Measurements from ENCODE around the gene SULT1C4. TPM values are rescaled to one million over a fixed set of nuclear protein-coding genes. Genes with fewer than 3 reads are reported as not detected.
"Not testable (repeated sequence)": the region's sequence is repeated elsewhere in the genome, so short reads cannot be mapped to it uniquely, and the experiment has no call there.

SULT1C4 gene
- total RNA-seq, 3 donors from 2014 or later = not detected

DNA sequence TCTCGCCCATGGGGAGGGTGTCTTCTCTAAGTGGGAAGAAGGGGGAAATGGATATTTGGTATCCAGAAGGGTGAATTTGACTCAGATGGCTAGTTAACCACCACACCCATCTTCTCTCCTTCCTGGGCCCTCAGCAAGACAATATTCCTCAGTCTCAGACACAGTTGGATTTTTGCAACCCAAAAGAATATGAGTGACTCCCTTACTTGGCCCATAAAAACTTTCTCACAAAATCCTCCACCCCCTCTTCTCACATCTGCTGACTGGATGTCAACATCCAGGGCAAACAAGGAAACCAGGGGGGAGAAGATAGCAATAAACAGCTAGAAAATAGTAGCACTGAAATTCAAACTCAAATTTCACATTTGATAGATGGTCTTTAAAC lies 35.9 kb downstream of the SULT1C4 start:
- H3K4me1 Mint-ChIP-seq (ENCODE audit: low read depth) = no peaks in the 10 kb centered on the region
- H3K9me3 Mint-ChIP-seq = no peaks in the 10 kb centered on the region
- ATAC-seq = no peak
- H3K36me3 Mint-ChIP-seq (ENCODE audit: insufficient read depth) = no peaks in the 10 kb centered on the region
- H3K27me3 Mint-ChIP-seq (ENCODE audit: low read depth) = peaks cover 3% of the 10 kb centered on the region
- no peak overlapping the region for H3K4me3 Mint-ChIP-seq
- DNase-seq = no peak

DNA sequence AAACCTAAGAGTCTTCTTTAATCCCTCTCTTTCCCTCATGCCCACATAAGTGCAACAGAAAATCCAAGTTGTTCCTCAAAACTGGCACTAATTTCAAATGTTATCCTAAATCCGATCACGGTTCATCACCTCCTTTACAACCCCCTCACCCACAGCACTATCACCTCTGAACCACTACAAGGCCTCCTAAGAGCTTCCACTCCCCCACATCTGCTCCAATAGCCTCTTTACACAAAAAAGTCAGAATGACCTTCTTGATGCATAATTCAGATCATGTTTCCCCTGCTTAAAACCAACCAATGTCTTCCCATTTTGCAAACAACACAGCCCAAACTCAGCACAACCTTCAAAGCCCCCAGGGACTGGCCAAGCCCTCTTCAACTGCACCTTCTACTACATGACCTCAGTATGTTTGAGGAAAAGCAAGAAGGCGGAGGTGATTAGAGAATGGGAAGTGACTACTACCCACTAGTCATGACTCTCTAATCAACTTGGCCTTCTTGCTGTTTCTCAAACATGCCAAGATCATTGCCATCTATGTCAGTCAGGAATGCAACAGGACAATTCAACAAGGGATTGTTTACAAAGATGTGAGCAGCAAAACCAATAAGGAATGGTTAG lies 36.6 kb downstream of the SULT1C4 start:
- H3K27me3 Mint-ChIP-seq (ENCODE audit: low read depth) = no peaks in the 10 kb centered on the region
- DNase-seq (no peak), ATAC-seq (no peak)
- H3K4me1 Mint-ChIP-seq (ENCODE audit: low read depth) = no peaks in the 10 kb centered on the region
- no peaks in the 10 kb centered on the region for H3K36me3 Mint-ChIP-seq (ENCODE audit: insufficient read depth)
- H3K4me3 Mint-ChIP-seq = no peak overlapping the region
- H3K9me3 Mint-ChIP-seq = no peaks in the 10 kb centered on the region

DNA sequence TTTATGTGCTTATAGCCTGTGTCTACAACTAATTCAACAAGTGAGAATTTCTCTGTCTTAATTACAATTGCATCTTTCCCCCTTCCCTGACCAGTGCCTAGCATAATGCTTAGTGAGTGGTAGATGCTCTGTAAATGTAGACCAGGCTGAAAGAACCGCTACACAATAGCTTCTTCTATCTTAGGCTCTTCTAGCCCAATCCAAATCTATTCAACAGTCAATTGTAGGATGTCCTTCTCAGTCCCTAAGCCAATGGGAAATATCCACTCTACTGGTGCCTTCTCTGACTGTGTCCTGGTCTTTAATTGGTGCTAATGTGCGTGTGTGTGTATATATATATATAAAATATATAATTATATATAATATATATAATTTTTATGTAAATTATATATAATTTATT lies 37.2 kb downstream of the SULT1C4 start:
- Mint-ChIP-seq H3K9me3 (no peaks in the 10 kb centered on the region), H3K4me1 (ENCODE audit: low read depth) (no peaks in the 10 kb centered on the region), H3K27me3 (ENCODE audit: low read depth) (peaks cover under 1% of the 10 kb centered on the region), H3K4me3 (no peak overlapping the region), H3K36me3 (ENCODE audit: insufficient read depth) (no peaks in the 10 kb centered on the region)
- no peak for ATAC-seq
- DNase-seq = no peak

DNA sequence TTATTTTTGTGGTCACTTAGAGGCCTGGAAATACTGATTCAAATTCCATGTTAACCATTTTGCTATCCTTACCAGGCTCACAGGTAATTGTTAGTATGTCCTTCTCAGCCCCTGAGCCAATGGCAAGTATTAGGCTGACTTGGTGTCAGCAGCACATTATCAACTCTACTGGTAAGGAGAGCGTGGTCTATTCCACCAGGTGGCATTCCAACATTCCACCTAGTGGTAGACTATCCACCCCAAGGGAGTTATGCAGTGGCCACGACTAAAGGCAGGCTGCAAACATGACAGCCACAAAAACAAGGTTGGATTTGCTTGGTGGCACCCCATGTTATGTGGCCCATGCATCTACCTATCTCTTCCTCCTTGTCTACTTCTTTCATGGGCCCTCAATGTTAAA lies 39.5 kb downstream of the SULT1C4 start:
- no peak for DNase-seq
- no peak overlapping the region for H3K4me3 Mint-ChIP-seq
- no peaks in the 10 kb centered on the region for H3K9me3 Mint-ChIP-seq

DNA sequence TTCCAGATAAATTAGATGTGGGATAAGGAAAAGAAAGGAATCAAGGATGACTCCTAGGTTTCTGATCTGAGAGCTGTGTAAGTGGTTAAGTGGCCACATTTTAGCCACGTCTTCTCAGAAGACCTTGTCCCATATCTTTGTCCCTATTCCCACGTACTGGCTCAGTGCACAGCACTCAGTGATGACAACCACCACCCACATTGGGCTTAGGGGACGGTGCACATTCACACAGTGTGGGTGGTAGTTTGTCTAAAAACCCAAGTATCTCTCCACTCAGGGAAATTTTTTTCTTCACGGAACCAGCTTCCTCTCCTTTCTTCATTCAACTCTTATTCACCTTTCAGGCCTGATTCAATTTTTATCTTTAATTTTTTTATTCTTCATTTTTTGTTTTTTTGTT lies 40.7 kb downstream of the SULT1C4 start:
- Mint-ChIP-seq H3K4me3 (no peak overlapping the region), H3K36me3 (ENCODE audit: insufficient read depth) (no peaks in the 10 kb centered on the region), H3K4me1 (ENCODE audit: low read depth) (no peaks in the 10 kb centered on the region), H3K9me3 (no peaks in the 10 kb centered on the region), H3K27me3 (ENCODE audit: low read depth) (peaks cover 10% of the 10 kb centered on the region)
- no peak for ATAC-seq
- no peak for DNase-seq

More for the DNA sequence above, 39.5 kb downstream of the SULT1C4 start:
- ATAC-seq = no peak
- Mint-ChIP-seq H3K36me3 (ENCODE audit: insufficient read depth) (no peaks in the 10 kb centered on the region), H3K4me1 (ENCODE audit: low read depth) (no peaks in the 10 kb centered on the region), H3K27me3 (ENCODE audit: low read depth) (peaks cover 3% of the 10 kb centered on the region)

DNA sequence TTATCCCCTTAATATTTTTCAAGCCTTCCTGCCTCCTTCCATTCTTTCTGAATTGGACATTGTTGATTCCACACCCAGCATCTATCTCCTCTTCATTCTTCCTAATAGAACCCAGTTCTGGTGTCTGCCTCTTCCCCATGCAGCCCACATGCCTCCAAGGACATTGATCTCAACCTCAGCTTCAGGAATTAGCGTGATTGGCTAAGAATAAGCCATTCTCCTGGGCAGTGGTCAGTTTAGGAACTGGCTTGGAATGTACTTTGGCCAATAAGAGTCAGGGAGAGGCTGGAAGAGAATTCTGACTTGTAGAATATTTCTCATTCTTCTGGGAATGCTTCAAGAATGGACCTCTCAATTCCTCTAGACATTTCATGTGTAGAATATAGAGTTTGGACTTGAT lies 45.3 kb downstream of the SULT1C4 start:
- no peak for DNase-seq
- Mint-ChIP-seq H3K36me3 (ENCODE audit: insufficient read depth) (peaks cover 2% of the 10 kb centered on the region), H3K27me3 (ENCODE audit: low read depth) (peaks cover 19% of the 10 kb centered on the region), H3K9me3 (no peaks in the 10 kb centered on the region), H3K4me1 (ENCODE audit: low read depth) (no peaks in the 10 kb centered on the region), H3K4me3 (no peak overlapping the region)
- no peak for ATAC-seq

DNA sequence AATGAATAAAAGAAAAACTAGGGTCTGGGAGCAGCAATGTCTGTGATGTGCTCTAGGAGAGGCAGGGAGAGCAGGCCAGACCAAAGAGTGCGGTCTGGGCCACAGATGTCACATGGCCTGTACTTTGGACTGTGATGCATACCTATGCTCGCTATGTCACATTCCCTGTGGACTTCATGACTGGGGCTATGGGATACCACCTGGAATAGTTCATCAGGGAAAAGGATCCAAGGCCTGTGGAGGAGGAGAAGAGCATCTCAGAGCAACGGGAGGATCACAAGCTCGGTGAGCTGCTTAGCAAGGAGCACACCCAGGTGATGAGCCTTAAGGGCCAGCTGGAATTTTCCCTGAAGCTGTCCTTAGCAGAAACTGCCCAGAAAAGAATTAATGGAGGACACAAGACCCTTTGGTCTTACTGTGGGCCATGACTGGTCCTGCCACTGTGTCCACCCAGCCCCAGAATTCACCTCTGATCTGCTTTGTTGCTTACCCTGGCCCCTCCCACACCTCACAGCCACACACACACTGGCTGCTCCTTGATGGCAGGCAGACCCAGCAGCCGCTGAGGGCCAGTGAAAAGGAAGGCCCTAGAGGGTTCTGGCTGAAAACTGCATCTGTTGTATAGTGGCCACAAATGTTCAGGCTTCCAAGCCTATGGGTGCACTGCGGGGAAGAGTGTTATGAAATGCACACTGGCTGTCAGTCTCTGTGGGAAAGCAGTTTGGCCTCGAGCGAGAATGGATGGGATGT lies 45.9 kb downstream of the SULT1C4 start:
- Mint-ChIP-seq H3K4me1 (ENCODE audit: low read depth) (no peaks in the 10 kb centered on the region), H3K4me3 (no peak overlapping the region), H3K9me3 (no peaks in the 10 kb centered on the region), H3K27me3 (ENCODE audit: low read depth) (peaks cover 19% of the 10 kb centered on the region), H3K36me3 (ENCODE audit: insufficient read depth) (peaks cover 2% of the 10 kb centered on the region)
- no peak for DNase-seq
- ATAC-seq = no peak

DNA sequence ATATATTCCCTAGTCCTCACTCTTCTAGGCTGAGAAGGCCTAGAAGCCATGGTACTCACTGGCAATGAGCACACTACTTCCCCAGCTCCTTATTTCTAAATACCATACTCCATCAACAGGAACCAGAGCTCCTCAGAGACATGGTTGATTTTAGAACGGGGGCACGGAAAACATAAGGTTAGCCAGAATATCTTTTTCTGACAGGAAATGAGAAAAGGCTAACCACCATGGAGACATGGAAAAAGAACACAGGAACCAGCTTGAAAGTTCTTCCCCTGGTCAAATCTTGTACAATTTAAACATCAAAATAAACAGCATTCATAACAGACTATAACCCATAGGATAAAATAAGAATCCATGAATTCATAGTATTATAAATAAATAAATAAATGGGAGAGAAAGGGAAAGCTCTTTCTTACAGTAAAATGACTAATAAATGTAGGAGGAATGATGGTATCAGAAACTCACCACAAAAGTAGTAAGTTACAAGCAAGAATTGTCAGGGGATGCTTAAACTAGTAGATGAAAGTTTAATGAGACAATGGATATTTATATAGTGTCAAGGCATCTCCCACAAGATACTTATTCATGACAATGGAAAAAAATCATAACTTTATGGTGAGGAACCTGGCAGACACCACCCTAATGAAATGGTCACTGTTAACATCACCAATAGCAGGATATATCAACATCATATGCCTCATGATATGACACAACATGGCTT lies 50.7 kb downstream of the SULT1C4 start:
- no peak overlapping the region for H3K4me3 Mint-ChIP-seq
- H3K27me3 Mint-ChIP-seq (ENCODE audit: low read depth) = peaks cover 13% of the 10 kb centered on the region
- no peaks in the 10 kb centered on the region for H3K4me1 Mint-ChIP-seq (ENCODE audit: low read depth)
- DNase-seq (no peak), ATAC-seq (no peak)
- H3K36me3 Mint-ChIP-seq (ENCODE audit: insufficient read depth) = peaks cover 2% of the 10 kb centered on the region
- no peaks in the 10 kb centered on the region for H3K9me3 Mint-ChIP-seq

DNA sequence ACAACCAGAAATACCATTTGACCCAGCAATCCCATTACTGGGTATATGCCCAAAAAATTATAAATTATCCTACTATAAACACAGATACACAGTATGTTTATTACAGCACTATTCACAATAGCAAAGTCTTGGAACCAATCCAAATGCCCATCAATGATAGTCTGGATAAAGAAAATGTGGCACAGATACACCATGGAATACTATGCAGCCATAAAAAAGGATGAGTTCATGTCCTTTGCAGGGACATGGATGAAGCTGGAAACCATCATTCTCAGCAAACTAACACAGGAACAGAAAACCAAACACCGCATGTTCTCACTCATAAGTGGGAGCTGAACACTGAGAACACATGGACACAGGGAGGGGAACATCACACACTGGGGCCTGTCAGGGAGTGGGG lies 57.8 kb downstream of the SULT1C4 start:
- not testable (repeated sequence) for H3K4me3 Mint-ChIP-seq

DNA sequence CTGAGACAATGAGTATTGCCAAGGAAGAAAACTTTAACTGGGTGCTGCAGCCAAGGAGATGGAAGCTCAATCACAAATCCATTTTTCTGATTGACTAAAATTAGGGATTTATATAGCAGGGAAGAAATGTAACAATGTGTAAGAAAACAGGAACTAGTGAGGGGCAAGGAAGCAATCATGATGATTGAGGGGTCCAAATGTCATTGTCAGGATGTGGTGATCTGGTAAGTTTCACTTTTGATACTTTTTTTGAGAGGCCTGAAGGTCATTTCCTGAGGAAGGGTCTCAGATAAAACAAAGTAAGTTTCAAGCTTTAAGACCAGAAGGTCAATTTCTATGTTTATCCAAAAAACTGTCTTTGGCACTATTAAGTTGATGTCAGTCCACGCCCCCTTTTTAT lies 59.2 kb downstream of the SULT1C4 start:
- no peaks in the 10 kb centered on the region for H3K36me3 Mint-ChIP-seq (ENCODE audit: insufficient read depth)
- ATAC-seq (no peak), DNase-seq (no peak)
- no peaks in the 10 kb centered on the region for H3K27me3 Mint-ChIP-seq (ENCODE audit: low read depth)
- H3K4me3 Mint-ChIP-seq = no peak overlapping the region
- H3K4me1 Mint-ChIP-seq (ENCODE audit: low read depth) = no peaks in the 10 kb centered on the region
- no peaks in the 10 kb centered on the region for H3K9me3 Mint-ChIP-seq

More for the DNA sequence above, 57.8 kb downstream of the SULT1C4 start:
- not testable (repeated sequence) for H3K4me1 Mint-ChIP-seq (ENCODE audit: low read depth); H3K27me3 Mint-ChIP-seq (ENCODE audit: low read depth); ATAC-seq; DNase-seq; H3K36me3 Mint-ChIP-seq (ENCODE audit: insufficient read depth); H3K9me3 Mint-ChIP-seq

Other genes with a start within 250 kb of the SULT1C4 start
- not detected for gene SULT1C3, start 138.0 kb upstream of the SULT1C4 start, total RNA-seq
- gene SULT1C2, start 89.1 kb upstream of the SULT1C4 start, total RNA-seq = not detected
- 10 to 100 TPM; 25.6 to 28.0 (median 27.8) TPM for gene GCC2, start 71.3 kb downstream of the SULT1C4 start, total RNA-seq
- gene LIMS1, start 156.5 kb downstream of the SULT1C4 start, total RNA-seq = 10 to 100 TPM; 40.2 to 45.0 (median 41.2) TPM

All from activated T-cell treated with anti-CD3 and anti-CD28 coated beads, Interleukin-2, amount 50 U/mL, for 4 hours (primary cell).